Kidney tubule cell (primary cell): Measurements from ENCODE around the gene CEP85.
"Not testable (repeated sequence)": the region's sequence is repeated elsewhere in the genome, so short reads cannot be mapped to it uniquely, and the experiment has no call there.

Experiments
- DNase-seq: peaks from one replicate; pipeline ENCODE4 v3.0.0-alpha.2; 2018; ENCODE audit warnings: low spot score

The CEP85 gene

GRCh38 chr1:26221094-26221493, 12.9 kb upstream of the CEP85 start:
- no peak for DNase-seq

- DNase-seq = no peak
These were observed 9.4 kb upstream of the CEP85 start for GRCh38 chr1:26224606-26225005.

GRCh38 chr1:26225033-26225831, 8.8 kb upstream of the CEP85 start:
- peak; percentile 55 for DNase-seq

GRCh38 chr1:26230682-26231081, 3.3 kb upstream of the CEP85 start:
- not testable (repeated sequence) for DNase-seq

GRCh38 chr1:26234644-26235370, 807 bp downstream of the CEP85 start:
- peak; percentile 32 for DNase-seq

GRCh38 chr1:26237230-26237966, 3.4 kb downstream of the CEP85 start:
- no peak for DNase-seq

GRCh38 chr1:26239936-26240335, 5.9 kb downstream of the CEP85 start:
- no peak for DNase-seq

- DNase-seq = no peak
These were observed 18.7 kb downstream of the CEP85 start for GRCh38 chr1:26252718-26253117.

- DNase-seq = no peak
These were observed 20.4 kb downstream of the CEP85 start for GRCh38 chr1:26254404-26254803.

- no peak for DNase-seq
These were observed 23.2 kb downstream of the CEP85 start for GRCh38 chr1:26257222-26257621.

GRCh38 chr1:26259005-26259404, 25.0 kb downstream of the CEP85 start:
- no peak for DNase-seq

- no peak for DNase-seq
These were observed 25.6 kb downstream of the CEP85 start for GRCh38 chr1:26259578-26259977.

GRCh38 chr1:26263212-26263611, 29.2 kb downstream of the CEP85 start:
- DNase-seq = no peak

- DNase-seq = no peak
These were observed 31.4 kb downstream of the CEP85 start for GRCh38 chr1:26265405-26265804.

- DNase-seq = no peak
These were observed 34.5 kb downstream of the CEP85 start for GRCh38 chr1:26268290-26269197.

- DNase-seq = no peak
These were observed 35.2 kb downstream of the CEP85 start for GRCh38 chr1:26269198-26269550.

GRCh38 chr1:26274801-26275425, 40.9 kb downstream of the CEP85 start:
- DNase-seq = peak; percentile 47

GRCh38 chr1:26275580-26276431, 41.8 kb downstream of the CEP85 start:
- DNase-seq = peak; percentile 95

GRCh38 chr1:26276432-26276838, 42.4 kb downstream of the CEP85 start:
- DNase-seq = no peak

- DNase-seq = peak; percentile 79
These were observed 43.3 kb downstream of the CEP85 start for GRCh38 chr1:26277261-26277661.
